GM21576 (cell line): ENCODE data around the gene FOXJ2.
A peak's percentile ranks its signal among the peaks of the same experiment; 100 is the strongest.
"Not testable (repeated sequence)": the region's sequence is repeated elsewhere in the genome, so short reads cannot be mapped to it uniquely, and the experiment has no call there.

Experiments used
- ATAC-seq: cut with Tn5 transposase; IDR thresholded peaks from one replicate; pipeline ENCODE4 v1.9.1; 2021; ENCODE audit warnings: mild to moderate bottlenecking, moderate library complexity; ENCODE audit not compliant: unreplicated experiment

The FOXJ2 gene

GRCh38 chr12:8058506-8058905, 26.0 kb downstream of the FOXJ2 start:
- no peak for ATAC-seq

GRCh38 chr12:8064131-8064530, 31.6 kb downstream of the FOXJ2 start:
- no peak for ATAC-seq

GRCh38 chr12:8065991-8066594, 33.6 kb downstream of the FOXJ2 start, which contains the start of gene C3AR1:
Gene C3AR1, minus strand, starts transcription at chr12:8066359. Its CDS starts 6,174 bp downstream, at chr12:8060185.
- peak; percentile 73 for ATAC-seq

GRCh38 chr12:8069582-8069981, 37.1 kb downstream of the FOXJ2 start:
- ATAC-seq: no peak

GRCh38 chr12:8071820-8072219, 39.3 kb downstream of the FOXJ2 start:
- ATAC-seq: not testable (repeated sequence)

GRCh38 chr12:8075935-8076334, 43.4 kb downstream of the FOXJ2 start:
- no peak for ATAC-seq

GRCh38 chr12:8076366-8076765, 43.9 kb downstream of the FOXJ2 start:
- ATAC-seq: no peak

GRCh38 chr12:8077207-8077606, 44.7 kb downstream of the FOXJ2 start:
- ATAC-seq: no peak

- ATAC-seq: no peak
These were observed 45.9 kb downstream of the FOXJ2 start for GRCh38 chr12:8078398-8078797.

GRCh38 chr12:8078916-8079315, 46.4 kb downstream of the FOXJ2 start:
- no peak for ATAC-seq

- no peak for ATAC-seq
These were observed 47.6 kb downstream of the FOXJ2 start for GRCh38 chr12:8080120-8080519.

- no peak for ATAC-seq
These were observed 48.9 kb downstream of the FOXJ2 start for GRCh38 chr12:8081251-8081920.

GRCh38 chr12:8082808-8083100, 50.2 kb downstream of the FOXJ2 start:
- no peak for ATAC-seq

GRCh38 chr12:8084351-8084750, 51.8 kb downstream of the FOXJ2 start:
- not testable (repeated sequence) for ATAC-seq

- no peak for ATAC-seq
These were observed 55.1 kb downstream of the FOXJ2 start for GRCh38 chr12:8087666-8088065.

GRCh38 chr12:8088574-8088973, 56.1 kb downstream of the FOXJ2 start:
- peak; percentile 78 for ATAC-seq

- ATAC-seq: not testable (repeated sequence)
These were observed 56.8 kb downstream of the FOXJ2 start for GRCh38 chr12:8089277-8089676.

- ATAC-seq: no peak
These were observed 57.2 kb downstream of the FOXJ2 start for GRCh38 chr12:8089716-8090115.

- ATAC-seq: no peak
These were observed 60.8 kb downstream of the FOXJ2 start for GRCh38 chr12:8093291-8093690.

- ATAC-seq: no peak
These were observed 63.9 kb downstream of the FOXJ2 start for GRCh38 chr12:8096281-8096915.

GRCh38 chr12:8099235-8099634, 66.7 kb downstream of the FOXJ2 start:
- ATAC-seq: no peak
